ENCODE results near the gene ELMOD1.

Gene ELMOD1

DNA sequence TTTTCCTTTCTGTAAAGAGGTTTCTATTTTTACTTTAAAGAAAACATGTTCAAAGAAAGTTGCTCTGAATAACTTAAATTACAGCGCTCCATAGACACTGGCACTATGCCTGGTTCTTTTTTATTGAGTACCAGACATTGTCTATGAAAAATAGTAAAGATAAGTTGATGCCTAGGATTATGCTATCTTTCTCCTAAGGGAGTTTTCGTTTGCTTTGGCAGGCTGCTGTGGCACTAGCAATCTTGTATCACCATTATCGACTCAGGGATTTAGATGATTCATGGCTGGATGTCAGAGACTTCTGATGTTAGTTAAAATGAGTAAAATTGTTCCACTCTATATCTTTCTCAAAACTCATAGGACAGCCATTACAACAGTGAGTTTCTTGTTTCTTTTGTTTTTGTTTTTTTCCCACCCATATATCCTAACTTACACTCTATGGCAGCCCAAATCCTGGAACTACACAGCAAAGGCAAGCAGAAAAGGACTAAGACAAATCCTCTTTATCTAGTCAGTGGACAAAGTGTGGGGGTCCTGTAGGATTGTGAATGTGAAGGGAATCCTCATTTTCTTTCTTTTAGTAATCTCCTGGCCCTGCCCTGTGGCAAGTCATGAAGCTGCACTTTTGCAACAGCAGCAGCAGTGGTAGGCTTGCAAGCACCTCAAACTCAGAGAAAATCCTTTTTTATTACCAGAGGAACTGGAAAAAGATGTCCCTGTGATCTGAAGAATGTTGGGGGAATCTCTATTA lies 100.2 kb downstream of the ELMOD1 start:
- no peak for DNase-seq

DNA sequence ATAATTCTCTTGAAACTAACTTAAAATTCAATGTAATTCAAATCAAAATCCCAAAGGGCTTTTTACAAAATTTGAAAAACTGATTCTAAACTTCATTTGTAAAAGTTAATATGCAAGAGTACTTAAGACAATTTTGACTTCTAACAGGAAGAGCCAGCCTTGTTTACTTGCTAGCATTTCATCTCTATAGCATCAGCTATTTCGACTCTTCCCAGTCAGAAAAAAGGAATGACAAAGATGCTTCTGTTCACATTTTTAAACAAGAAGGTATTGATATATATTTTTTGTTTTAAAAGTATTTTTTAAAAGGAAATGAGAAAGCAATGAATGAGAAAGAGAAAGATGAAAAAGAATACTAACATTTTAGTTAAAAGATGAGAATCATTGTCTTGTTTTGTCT lies 104.5 kb downstream of the ELMOD1 start:
- DNase-seq, result no peak

DNA sequence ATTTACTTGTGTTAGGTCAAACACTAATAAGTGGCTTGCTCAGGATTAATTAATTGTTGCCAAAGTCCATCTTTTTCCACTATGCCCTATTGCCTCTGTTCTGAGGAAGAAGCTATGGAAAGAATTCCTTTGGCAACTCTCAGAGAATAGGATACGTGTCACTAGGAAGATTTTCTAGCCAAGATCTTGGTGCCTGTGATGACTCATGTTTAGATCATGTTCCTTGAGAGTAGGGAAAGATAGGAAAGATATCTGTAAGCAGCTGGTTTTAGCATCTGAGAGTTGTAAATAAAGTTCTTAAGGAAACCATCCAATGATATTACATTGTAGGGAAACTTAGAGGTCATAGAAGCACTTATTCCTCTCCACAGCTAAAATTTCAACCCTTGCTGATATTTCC lies 105.2 kb downstream of the ELMOD1 start:
- DNase-seq, result no peak

DNA sequence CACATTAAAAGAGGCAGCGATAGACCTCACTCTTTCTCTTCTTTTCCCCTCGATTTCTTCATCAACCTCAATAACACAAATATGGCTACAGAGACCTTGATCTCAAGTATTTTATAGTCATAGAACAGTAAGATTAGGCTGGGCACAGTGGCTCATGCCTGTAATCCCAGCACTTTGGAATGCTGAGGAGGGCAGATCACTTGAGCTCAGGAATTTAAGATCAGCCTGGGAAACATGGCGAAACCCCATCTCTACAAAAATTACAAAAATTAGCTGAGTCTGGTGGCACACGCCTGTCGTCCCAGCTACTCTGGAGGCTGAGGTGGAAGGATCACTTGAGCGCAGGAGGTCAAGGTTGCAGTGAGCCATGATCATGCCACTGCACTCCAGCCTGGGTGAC lies 106.3 kb downstream of the ELMOD1 start:
- DNase-seq, result no peak

DNA sequence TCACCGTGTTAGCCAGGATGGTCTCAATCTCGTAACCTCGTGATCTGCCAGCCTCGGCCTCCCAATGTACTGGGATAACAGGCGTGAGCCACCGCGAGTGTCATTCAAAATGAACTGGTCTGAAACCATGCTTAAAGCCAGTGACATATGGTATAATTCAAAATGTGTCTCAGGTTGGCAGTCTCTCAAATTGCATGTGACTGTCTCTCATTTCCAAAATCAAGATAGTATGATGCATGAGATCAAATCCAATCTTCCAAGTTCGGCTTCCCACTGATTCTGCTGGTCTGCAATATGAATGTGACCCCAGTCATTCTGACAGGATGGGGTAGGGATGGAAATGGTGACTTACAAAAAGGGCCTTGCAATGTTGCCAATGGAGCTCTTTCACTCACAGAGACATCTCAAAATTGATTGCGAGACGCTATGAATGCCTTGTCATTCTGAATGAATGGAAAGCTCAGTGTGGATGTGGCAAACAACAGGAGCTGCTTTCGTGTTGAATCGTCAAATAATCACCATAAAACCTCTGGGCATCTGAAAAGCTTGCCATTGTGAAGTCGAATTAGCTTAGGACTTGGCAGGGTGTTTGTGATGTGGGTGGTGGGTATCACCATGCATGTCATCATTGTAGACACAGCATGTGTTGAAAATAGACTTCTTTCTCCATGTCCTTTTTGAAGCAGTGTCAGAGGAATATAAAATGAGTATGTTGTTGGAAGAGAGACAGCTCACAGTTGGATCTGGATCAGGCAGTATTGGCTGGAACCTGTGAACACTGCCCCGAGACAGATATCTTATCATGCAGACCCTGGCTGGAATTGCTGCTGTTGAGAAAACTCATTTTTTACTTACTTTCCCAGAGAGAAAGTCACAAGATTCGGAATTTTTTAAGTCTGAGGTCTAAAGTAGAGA lies 108.7 kb downstream of the ELMOD1 start:
- no peak for DNase-seq

- DNase-seq, result no peak
These were observed 111.2 kb downstream of the ELMOD1 start for GRCh38 chr11:107702109-107702660.

GRCh38 chr11:107702723-107703122 lies 111.8 kb downstream of the ELMOD1 start:
- no peak for DNase-seq

GRCh38 chr11:107704451-107704850 lies 113.5 kb downstream of the ELMOD1 start:
- no peak for DNase-seq

GRCh38 chr11:107705027-107705426 lies 114.1 kb downstream of the ELMOD1 start:
- DNase-seq, result no peak

GRCh38 chr11:107706531-107706930 lies 115.6 kb downstream of the ELMOD1 start:
- DNase-seq, result no peak

- no peak for DNase-seq
These were observed 116.3 kb downstream of the ELMOD1 start for GRCh38 chr11:107707215-107707671.

- no peak for DNase-seq
These were observed 116.9 kb downstream of the ELMOD1 start for GRCh38 chr11:107707807-107708206.

GRCh38 chr11:107708792-107709191 lies 117.8 kb downstream of the ELMOD1 start:
- DNase-seq, result no peak

DNA sequence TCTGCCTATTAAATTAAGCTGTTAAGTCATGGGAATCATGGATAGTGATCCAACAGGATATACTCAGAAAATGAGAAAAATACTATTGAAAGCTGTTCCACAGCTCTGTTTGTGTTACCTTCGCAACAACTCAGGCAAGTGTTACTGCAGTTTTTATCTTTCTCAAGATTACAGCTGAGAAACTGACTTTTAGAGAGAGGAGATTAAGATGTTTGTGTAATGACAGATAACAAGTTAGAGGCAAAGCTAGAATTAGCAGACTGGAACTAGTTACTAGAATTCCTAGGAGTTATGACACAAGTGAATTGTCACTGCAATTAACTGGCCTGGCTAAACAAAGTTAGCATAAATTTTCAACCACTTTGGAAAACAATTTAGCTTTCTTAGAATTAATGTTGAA lies 119.4 kb downstream of the ELMOD1 start:
- DNase-seq, result no peak

DNA sequence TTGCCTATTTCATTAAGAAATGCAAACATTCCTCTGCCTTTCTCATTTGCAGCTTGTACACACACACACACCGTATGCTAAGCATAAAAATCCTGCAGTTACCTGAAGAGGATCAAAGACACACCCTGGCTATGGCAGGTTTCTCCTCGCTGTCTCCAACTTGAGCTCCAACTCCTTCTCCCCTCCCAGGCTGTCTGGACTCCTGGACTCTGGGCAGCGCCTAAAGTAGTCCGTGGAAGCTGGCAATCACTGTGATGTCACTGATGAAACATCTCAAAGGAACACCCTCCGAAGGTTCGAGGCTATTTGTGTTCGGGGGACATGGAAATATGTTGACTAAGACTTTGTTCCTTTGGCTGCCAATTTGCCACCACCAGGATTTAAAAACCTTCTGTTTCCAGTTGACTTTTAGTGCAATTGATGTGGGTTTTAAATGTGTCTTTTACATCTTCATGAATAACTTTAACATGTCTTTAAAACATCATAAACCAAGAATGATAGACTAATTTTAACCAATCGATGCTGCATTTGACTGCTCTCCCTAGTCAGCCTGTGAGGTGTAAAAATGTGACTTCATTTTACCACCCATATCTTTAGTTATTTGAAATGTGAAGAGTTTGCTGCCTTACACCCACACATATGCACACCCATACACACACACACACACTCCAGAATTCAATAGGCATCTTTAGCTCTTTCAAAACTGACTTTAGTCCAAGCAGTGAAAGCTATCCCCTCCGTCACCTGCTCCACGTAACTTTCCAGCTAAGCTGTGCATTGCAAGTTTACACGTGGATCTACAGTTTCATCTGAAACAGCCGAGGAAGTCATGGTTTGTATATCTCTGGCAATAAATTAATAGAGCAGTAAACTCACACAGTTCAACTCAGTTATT lies 121.2 kb downstream of the ELMOD1 start, which contains the start of gene SLN:
SLN (minus strand) TSS at position 196 of the 895 bp plus-strand sequence.
- DNase-seq, result no peak

DNA sequence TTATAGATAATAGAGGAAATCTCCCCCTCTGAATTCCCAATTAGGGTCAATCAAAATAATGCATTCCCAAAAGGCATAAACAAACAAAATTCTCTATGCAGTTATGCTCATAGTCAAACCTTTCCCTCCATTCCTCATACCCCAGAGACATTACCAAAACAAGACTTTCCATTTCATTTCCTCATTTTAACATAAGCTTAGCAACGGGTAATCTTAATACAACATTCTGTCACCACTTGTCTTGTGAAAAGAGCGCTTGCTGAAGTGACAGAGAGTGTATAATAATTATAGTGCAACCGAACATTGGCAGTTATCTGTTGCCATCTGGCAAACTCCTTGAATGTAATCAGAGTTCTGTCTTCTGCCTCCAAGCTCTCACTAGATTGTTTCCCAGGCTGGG lies 122.1 kb downstream of the ELMOD1 start:
- DNase-seq, result no peak
